Ureter (tissue), 1 donor: Measurements from ENCODE around the gene SCYL1. TPM values are rescaled to one million over a fixed set of nuclear protein-coding genes. Genes with fewer than 3 reads are reported as not detected.

Source experiments
- DNase-seq: peaks from one replicate; pipeline ENCODE4 v3.0.0-alpha.2; 2020; ENCODE audit warnings: low spot score
- total RNA-seq: library from RNA; stranded (reverse); gene quantifications from one replicate; pipeline ENCODE4 v1.2.4, GENCODE V29; 2023
- donor health status: DM: yes; HTN: yes; CAD: no.

SCYL1 gene
- total RNA-seq, 1 donor from 2014 or later = 62.9 TPM

- peak; percentile 90 for DNase-seq
Measured at GRCh38 chr11:65493367-65494176, 31.3 kb upstream of the SCYL1 start.

GRCh38 chr11:65496304-65497140 is 28.4 kb upstream of the SCYL1 start:
- DNase-seq = no peak

- DNase-seq = peak; percentile 99
Measured at GRCh38 chr11:65497141-65498041, 27.5 kb upstream of the SCYL1 start.

GRCh38 chr11:65498042-65498726 is 26.7 kb upstream of the SCYL1 start:
- DNase-seq = no peak

DNA sequence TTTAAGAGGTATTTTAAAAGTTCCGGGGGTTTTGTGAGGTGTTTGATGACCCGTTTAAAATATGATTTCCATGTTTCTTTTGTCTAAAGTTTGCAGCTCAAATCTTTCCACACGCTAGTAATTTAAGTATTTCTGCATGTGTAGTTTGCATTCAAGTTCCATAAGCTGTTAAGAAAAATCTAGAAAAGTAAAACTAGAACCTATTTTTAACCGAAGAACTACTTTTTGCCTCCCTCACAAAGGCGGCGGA is 26.2 kb upstream of the SCYL1 start:
- DNase-seq = no peak

DNA sequence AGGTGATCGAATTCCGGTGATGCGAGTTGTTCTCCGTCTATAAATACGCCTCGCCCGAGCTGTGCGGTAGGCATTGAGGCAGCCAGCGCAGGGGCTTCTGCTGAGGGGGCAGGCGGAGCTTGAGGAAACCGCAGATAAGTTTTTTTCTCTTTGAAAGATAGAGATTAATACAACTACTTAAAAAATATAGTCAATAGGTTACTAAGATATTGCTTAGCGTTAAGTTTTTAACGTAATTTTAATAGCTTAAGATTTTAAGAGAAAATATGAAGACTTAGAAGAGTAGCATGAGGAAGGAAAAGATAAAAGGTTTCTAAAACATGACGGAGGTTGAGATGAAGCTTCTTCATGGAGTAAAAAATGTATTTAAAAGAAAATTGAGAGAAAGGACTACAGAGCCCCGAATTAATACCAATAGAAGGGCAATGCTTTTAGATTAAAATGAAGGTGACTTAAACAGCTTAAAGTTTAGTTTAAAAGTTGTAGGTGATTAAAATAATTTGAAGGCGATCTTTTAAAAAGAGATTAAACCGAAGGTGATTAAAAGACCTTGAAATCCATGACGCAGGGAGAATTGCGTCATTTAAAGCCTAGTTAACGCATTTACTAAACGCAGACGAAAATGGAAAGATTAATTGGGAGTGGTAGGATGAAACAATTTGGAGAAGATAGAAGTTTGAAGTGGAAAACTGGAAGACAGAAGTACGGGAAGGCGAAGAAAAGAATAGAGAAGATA is 25.7 kb upstream of the SCYL1 start, which contains the start of gene MALAT1:
MALAT1 (plus strand) TSS at position 69 of the 736 bp plus-strand sequence.
- DNase-seq = peak; percentile 97

GRCh38 chr11:65499713-65500386 is 25.0 kb upstream of the SCYL1 start:
- DNase-seq = no peak

GRCh38 chr11:65500387-65501185 is 24.3 kb upstream of the SCYL1 start:
- no peak for DNase-seq

DNA sequence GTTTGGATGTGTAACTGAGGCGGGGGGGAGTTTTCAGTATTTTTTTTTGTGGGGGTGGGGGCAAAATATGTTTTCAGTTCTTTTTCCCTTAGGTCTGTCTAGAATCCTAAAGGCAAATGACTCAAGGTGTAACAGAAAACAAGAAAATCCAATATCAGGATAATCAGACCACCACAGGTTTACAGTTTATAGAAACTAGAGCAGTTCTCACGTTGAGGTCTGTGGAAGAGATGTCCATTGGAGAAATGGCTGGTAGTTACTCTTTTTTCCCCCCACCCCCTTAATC is 23.8 kb upstream of the SCYL1 start:
- DNase-seq = no peak

DNA sequence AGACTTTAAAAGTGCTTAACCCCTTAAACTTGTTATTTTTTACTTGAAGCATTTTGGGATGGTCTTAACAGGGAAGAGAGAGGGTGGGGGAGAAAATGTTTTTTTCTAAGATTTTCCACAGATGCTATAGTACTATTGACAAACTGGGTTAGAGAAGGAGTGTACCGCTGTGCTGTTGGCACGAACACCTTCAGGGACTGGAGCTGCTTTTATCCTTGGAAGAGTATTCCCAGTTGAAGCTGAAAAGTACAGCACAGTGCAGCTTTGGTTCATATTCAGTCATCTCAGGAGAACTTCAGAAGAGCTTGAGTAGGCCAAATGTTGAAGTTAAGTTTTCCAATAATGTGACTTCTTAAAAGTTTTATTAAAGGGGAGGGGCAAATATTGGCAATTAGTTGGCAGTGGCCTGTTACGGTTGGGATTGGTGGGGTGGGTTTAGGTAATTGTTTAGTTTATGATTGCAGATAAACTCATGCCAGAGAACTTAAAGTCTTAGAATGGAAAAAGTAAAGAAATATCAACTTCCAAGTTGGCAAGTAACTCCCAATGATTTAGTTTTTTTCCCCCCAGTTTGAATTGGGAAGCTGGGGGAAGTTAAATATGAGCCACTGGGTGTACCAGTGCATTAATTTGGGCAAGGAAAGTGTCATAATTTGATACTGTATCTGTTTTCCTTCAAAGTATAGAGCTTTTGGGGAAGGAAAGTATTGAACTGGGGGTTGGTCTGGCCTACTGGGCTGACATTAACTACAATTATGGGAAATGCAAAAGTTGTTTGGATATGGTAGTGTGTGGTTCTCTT is 23.2 kb upstream of the SCYL1 start:
- DNase-seq = no peak

DNA sequence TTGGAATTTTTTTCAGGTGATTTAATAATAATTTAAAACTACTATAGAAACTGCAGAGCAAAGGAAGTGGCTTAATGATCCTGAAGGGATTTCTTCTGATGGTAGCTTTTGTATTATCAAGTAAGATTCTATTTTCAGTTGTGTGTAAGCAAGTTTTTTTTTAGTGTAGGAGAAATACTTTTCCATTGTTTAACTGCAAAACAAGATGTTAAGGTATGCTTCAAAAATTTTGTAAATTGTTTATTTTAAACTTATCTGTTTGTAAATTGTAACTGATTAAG is 22.7 kb upstream of the SCYL1 start:
- no peak for DNase-seq

- DNase-seq = no peak
Measured at GRCh38 chr11:65502555-65503367, 22.1 kb upstream of the SCYL1 start.

DNA sequence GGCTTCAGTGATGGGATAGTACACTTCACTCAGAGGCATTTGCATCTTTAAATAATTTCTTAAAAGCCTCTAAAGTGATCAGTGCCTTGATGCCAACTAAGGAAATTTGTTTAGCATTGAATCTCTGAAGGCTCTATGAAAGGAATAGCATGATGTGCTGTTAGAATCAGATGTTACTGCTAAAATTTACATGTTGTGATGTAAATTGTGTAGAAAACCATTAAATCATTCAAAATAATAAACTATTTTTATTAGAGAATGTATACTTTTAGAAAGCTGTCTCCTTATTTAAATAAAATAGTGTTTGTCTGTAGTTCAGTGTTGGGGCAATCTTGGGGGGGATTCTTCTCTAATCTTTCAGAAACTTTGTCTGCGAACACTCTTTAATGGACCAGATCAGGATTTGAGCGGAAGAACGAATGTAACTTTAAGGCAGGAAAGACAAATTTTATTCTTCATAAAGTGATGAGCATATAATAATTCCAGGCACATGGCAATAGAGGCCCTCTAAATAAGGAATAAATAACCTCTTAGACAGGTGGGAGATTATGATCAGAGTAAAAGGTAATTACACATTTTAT is 21.4 kb upstream of the SCYL1 start:
- no peak for DNase-seq

- DNase-seq = no peak
Measured at GRCh38 chr11:65503949-65504673, 20.8 kb upstream of the SCYL1 start.

DNA sequence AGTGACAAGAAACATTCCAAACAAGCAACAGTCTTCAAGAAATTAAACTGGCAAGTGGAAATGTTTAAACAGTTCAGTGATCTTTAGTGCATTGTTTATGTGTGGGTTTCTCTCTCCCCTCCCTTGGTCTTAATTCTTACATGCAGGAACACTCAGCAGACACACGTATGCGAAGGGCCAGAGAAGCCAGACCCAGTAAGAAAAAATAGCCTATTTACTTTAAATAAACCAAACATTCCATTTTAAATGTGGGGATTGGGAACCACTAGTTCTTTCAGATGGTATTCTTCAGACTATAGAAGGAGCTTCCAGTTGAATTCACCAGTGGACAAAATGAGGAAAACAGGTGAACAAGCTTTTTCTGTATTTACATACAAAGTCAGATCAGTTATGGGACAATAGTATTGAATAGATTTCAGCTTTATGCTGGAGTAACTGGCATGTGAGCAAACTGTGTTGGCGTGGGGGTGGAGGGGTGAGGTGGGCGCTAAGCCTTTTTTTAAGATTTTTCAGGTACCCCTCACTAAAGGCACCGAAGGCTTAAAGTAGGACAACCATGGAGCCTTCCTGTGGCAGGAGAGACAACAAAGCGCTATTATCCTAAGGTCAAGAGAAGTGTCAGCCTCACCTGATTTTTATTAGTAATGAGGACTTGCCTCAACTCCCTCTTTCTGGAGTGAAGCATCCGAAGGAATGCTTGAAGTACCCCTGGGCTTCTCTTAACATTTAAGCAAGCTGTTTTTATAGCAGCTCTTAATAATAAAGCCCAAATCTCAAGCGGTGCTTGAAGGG is 20.0 kb upstream of the SCYL1 start:
- DNase-seq = no peak
